ENCODE data around the gene OTULINL. TPM values are rescaled to one million over a fixed set of nuclear protein-coding genes. Genes with fewer than 3 reads are reported as not detected.

OTULINL gene
- total RNA-seq, 1 donor: 0.36 TPM

DNA sequence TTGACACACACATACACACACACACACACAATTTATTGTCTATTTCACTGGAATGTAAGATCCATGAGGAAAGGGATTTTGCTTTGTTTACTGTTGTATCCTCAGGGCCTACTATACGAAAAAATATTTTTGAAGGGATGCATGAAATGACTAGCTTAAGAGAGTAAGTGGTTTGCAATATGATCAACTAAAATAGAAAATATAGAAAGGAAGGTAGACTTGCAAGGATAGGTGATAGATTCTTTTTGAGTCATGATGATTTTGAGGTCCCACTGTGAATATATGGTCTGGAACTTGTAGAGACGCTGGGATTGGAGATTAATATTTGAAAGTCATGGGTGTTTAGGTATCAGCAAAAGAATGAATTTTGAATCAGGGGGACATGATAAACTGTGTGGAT lies 54.1 kb downstream of the OTULINL start:
- Histone ChIP-seq H3K27me3 (ENCODE audit: insufficient read depth, low read length) (peaks cover 12% of the 10 kb centered on the region), H3K79me2 (ENCODE audit: insufficient read depth, low read length) (no peaks in the 10 kb centered on the region), H3K9me3 (ENCODE audit: low read depth, low read length) (no peaks in the 10 kb centered on the region), H2AFZ (ENCODE audit: low read length) (no peak overlapping the region), H3K4me2 (ENCODE audit: insufficient read depth, low read length) (no peak overlapping the region), H3K4me3 (ENCODE audit: insufficient read depth, low read length) (no peak overlapping the region), H3K4me1 (ENCODE audit: insufficient read depth, low read length) (no peaks in the 10 kb centered on the region), H3K36me3 (ENCODE audit: insufficient read depth, low read length) (no peaks in the 10 kb centered on the region), H4K20me1 (ENCODE audit: insufficient read depth, low read length) (no peaks in the 10 kb centered on the region), H3K27ac (ENCODE audit: low read depth, low read length) (no peak overlapping the region)
- DNase-seq (ENCODE audit: insufficient read length, low spot score, missing footprints): no peak
- TF ChIP-seq, protein P1, sequence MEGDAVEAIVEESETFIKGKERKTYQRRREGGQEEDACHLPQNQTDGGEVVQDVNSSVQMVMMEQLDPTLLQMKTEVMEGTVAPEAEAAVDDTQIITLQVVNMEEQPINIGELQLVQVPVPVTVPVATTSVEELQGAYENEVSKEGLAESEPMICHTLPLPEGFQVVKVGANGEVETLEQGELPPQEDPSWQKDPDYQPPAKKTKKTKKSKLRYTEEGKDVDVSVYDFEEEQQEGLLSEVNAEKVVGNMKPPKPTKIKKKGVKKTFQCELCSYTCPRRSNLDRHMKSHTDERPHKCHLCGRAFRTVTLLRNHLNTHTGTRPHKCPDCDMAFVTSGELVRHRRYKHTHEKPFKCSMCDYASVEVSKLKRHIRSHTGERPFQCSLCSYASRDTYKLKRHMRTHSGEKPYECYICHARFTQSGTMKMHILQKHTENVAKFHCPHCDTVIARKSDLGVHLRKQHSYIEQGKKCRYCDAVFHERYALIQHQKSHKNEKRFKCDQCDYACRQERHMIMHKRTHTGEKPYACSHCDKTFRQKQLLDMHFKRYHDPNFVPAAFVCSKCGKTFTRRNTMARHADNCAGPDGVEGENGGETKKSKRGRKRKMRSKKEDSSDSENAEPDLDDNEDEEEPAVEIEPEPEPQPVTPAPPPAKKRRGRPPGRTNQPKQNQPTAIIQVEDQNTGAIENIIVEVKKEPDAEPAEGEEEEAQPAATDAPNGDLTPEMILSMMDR (IDR thresholded peaks at IDR 0.05; ENCODE audit: extremely low read depth, low read depth, low read length): no peak

DNA sequence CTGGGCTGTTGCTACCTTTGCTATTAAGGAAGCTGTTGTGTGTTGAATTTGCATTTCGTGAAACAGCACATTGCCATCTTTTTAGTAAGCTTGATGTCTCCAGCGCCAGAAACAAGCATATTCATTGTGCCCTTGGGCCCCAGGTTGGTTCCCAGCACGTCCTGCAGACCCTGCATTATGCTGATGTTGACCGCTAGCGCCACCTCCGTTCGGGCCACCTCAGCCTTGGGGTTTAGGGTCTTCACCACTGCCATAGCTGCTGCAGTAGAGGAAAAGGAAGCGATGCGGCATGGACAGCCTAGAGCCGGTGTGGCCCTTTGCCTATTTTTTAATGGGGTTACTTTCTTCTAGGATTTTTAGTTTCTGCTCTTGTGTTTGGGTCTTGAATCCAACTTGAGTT lies 59.2 kb downstream of the OTULINL start:
- H3K79me2 ChIP-seq (ENCODE audit: insufficient read depth, low read length): no peaks in the 10 kb centered on the region
- DNase-seq (ENCODE audit: insufficient read length, low spot score, missing footprints): no peak
- no peak overlapping the region for H3K4me2 ChIP-seq (ENCODE audit: insufficient read depth, low read length)
- H3K4me1 ChIP-seq (ENCODE audit: insufficient read depth, low read length): no peaks in the 10 kb centered on the region
- no peak overlapping the region for H2AFZ ChIP-seq (ENCODE audit: low read length)
- H4K20me1 ChIP-seq (ENCODE audit: insufficient read depth, low read length): no peaks in the 10 kb centered on the region
- TF ChIP-seq, protein P1 (IDR thresholded peaks at IDR 0.05; ENCODE audit: extremely low read depth, low read depth, low read length): no peak
- H3K27me3 ChIP-seq (ENCODE audit: insufficient read depth, low read length): peaks cover 31% of the 10 kb centered on the region
- H3K9me3 ChIP-seq (ENCODE audit: low read depth, low read length): no peaks in the 10 kb centered on the region
- H3K4me3 ChIP-seq (ENCODE audit: insufficient read depth, low read length): no peak overlapping the region
- H3K36me3 ChIP-seq (ENCODE audit: insufficient read depth, low read length): no peaks in the 10 kb centered on the region
- H3K27ac ChIP-seq (ENCODE audit: low read depth, low read length): no peak overlapping the region

DNA sequence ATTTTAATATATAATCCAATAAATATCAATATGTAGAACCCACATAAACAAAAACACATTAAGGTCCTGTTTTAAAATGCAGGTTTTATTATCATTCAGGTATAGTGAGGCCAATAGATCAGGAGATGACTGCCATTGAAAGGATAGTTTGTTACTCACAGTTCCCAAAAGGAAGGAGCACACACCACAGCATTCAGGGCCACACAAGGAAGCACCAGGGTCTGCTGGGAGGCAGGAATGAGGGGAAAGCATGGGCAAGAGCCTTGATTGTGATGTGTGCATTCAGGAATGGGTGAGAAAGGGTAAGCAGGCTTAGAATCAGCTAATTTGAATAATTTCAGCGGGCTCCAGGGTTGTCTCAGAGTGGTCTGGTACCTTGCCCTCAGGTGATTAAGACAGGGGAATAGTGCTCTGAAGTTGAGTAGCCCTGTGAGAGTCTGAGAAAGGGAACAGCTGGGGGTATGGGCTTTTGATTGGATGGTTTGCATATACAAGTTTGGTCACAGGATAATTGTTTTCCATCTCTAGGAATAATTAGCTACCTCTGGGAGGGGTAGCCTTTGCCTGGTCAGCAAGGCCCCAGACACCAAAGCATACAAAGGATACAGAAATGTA lies 63.1 kb downstream of the OTULINL start:
- H2AFZ ChIP-seq (ENCODE audit: low read length): no peak overlapping the region
- no peak overlapping the region for H3K4me2 ChIP-seq (ENCODE audit: insufficient read depth, low read length)
- no peak overlapping the region for H3K27ac ChIP-seq (ENCODE audit: low read depth, low read length)
- H3K9me3 ChIP-seq (ENCODE audit: low read depth, low read length): no peaks in the 10 kb centered on the region
- no peaks in the 10 kb centered on the region for H3K36me3 ChIP-seq (ENCODE audit: insufficient read depth, low read length)
- no peaks in the 10 kb centered on the region for H3K79me2 ChIP-seq (ENCODE audit: insufficient read depth, low read length)
- peaks cover 34% of the 10 kb centered on the region for H3K27me3 ChIP-seq (ENCODE audit: insufficient read depth, low read length)
- H4K20me1 ChIP-seq (ENCODE audit: insufficient read depth, low read length): no peaks in the 10 kb centered on the region
- DNase-seq (ENCODE audit: insufficient read length, low spot score, missing footprints): no peak
- no peak overlapping the region for H3K4me3 ChIP-seq (ENCODE audit: insufficient read depth, low read length)
- TF ChIP-seq, protein P1 (IDR thresholded peaks at IDR 0.05; ENCODE audit: extremely low read depth, low read depth, low read length): no peak
- no peaks in the 10 kb centered on the region for H3K4me1 ChIP-seq (ENCODE audit: insufficient read depth, low read length)

DNA sequence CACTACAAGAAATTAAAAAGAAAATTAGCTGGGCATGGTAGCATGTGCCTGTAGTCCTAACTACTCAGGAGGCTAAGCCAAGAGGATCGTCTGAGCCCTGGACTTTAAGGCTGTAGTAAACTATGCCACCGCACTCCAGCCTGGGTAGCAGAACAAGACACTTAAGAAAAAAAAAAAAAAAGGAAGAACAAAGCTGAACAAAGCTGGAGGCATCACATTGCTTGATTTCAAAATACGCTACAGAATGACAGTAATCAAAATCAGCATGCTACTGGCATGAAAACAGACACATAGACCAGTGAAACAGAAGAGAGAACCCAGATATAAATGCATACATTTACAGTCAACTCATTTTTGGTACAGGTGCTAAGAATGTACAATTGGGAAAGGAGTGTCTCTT lies 68.5 kb downstream of the OTULINL start:
- peaks cover 30% of the 10 kb centered on the region for H3K27me3 ChIP-seq (ENCODE audit: insufficient read depth, low read length)
- H3K4me2 ChIP-seq (ENCODE audit: insufficient read depth, low read length): no peak overlapping the region
- no peaks in the 10 kb centered on the region for H3K9me3 ChIP-seq (ENCODE audit: low read depth, low read length)
- H3K27ac ChIP-seq (ENCODE audit: low read depth, low read length): no peak overlapping the region
- H3K79me2 ChIP-seq (ENCODE audit: insufficient read depth, low read length): no peaks in the 10 kb centered on the region
- H3K4me1 ChIP-seq (ENCODE audit: insufficient read depth, low read length): no peaks in the 10 kb centered on the region
- DNase-seq (ENCODE audit: insufficient read length, low spot score, missing footprints): no peak
- H2AFZ ChIP-seq (ENCODE audit: low read length): no peak overlapping the region
- TF ChIP-seq, protein P1 (IDR thresholded peaks at IDR 0.05; ENCODE audit: extremely low read depth, low read depth, low read length): no peak
- no peak overlapping the region for H3K4me3 ChIP-seq (ENCODE audit: insufficient read depth, low read length)
- H3K36me3 ChIP-seq (ENCODE audit: insufficient read depth, low read length): no peaks in the 10 kb centered on the region
- H4K20me1 ChIP-seq (ENCODE audit: insufficient read depth, low read length): no peaks in the 10 kb centered on the region
